Endometrial microvascular endothelial cells (primary cell): ENCODE results near the gene EIF3L. TPM values are rescaled to one million over a fixed set of nuclear protein-coding genes. Genes with fewer than 3 reads are reported as not detected.
"Not testable (repeated sequence)": the region's sequence is repeated elsewhere in the genome, so short reads cannot be mapped to it uniquely, and the experiment has no call there.

Source experiments
- in situ Hi-C: cut with HindIII; loops from 2 replicates; pipeline ENCODE4 v1.10.0; 2017; ENCODE audit warnings: low sequenced_read_pairs, low pct_unique_long_range_greater_than_20kb; ENCODE audit errors: inconsistent ontology term
- total RNA-seq: library from RNA; depleted of rRNA; stranded (reverse); fragments of >200 nt; gene quantifications from one replicate; pipeline ENCODE4 v1.2.3, GENCODE V29; 2015; ENCODE audit errors: inconsistent ontology term

Gene EIF3L
- 397 TPM for total RNA-seq

GRCh38 chr22:37849089-37849751, at the start of gene EIF3L:
TSS of gene EIF3L (plus strand) at chr22:37849419. CDS start at chr22:37849450, 31 bp downstream.
- in situ Hi-C loops: no loop called here

GRCh38 chr22:37799979-37800378, 49.2 kb upstream of the EIF3L start:
- in situ Hi-C loops: not testable (repeated sequence)

GRCh38 chr22:37801946-37802309, 47.3 kb upstream of the EIF3L start:
- in situ Hi-C loops: no loop called here

GRCh38 chr22:37802310-37803194, 46.7 kb upstream of the EIF3L start:
- in situ Hi-C loops: no loop called here

GRCh38 chr22:37803195-37803638, 46.0 kb upstream of the EIF3L start:
- in situ Hi-C loops: no loop called here

GRCh38 chr22:37803639-37804351, 45.4 kb upstream of the EIF3L start:
- in situ Hi-C loops: no loop called here

- in situ Hi-C loops: no loop called here
Measured at GRCh38 chr22:37804352-37804880, 44.8 kb upstream of the EIF3L start.

- in situ Hi-C loops: no loop called here
Measured at GRCh38 chr22:37804881-37805809, 44.1 kb upstream of the EIF3L start.

GRCh38 chr22:37805810-37806277, 43.4 kb upstream of the EIF3L start:
- in situ Hi-C loops: no loop called here

- in situ Hi-C loops: no loop called here
Measured at GRCh38 chr22:37806409-37807333, 42.5 kb upstream of the EIF3L start.

- in situ Hi-C loops: no loop called here
Measured at GRCh38 chr22:37807410-37808293, 41.6 kb upstream of the EIF3L start, which contains the start of gene GCAT. TSS of gene GCAT (plus strand) at chr22:37807934. CDS start at chr22:37807968, 34 bp downstream.

- in situ Hi-C loops: no loop called here
Measured at GRCh38 chr22:37808294-37808657, 40.9 kb upstream of the EIF3L start.

GRCh38 chr22:37809672-37810333, 39.4 kb upstream of the EIF3L start:
- in situ Hi-C loops: no loop called here

- in situ Hi-C loops: no loop called here
Measured at GRCh38 chr22:37811867-37812266, 37.4 kb upstream of the EIF3L start.

- in situ Hi-C loops: no loop called here
Measured at GRCh38 chr22:37812869-37813678, 36.1 kb upstream of the EIF3L start.
